ENCODE data around the gene UCK1.

GRCh38 chr9:131500939-131501541 lies 30.0 kb downstream of the UCK1 start:
- TF ChIP-seq CTCF (IDR thresholded peaks at IDR 0.05) (no peak), POLR2A (IDR thresholded peaks at IDR 0.05) (no peak)

Measured in lower leg skin (tissue), 3 donors.